Measurements from ENCODE around the gene CAV1. TPM values are rescaled to one million over a fixed set of nuclear protein-coding genes. Genes with fewer than 3 reads are reported as not detected.
A peak's percentile ranks its signal among the peaks of the same experiment; 100 is the strongest.
"Not testable (repeated sequence)": the region's sequence is repeated elsewhere in the genome, so short reads cannot be mapped to it uniquely, and the experiment has no call there.

CAV1 gene
- total RNA-seq, 1 experiment from 2014 or later = 141 TPM

DNA sequence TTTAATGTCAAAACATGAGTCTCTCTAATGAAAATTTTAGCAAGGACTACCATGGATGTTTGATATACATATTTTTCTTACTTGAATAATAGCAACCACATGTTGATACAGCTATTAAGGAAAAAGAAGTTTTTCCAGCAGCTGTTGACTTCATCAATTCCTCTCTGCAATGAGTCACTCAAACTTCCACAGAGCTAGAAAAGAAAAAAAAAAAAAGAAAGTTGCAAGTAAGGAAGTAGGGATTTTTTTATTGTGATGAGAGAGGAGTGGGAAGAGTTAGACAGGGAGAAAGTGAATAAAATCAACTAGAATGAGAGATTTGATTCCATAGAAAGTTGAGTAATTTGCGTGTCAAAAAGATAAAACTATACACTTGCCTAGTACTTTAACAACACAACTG is 46.2 kb downstream of the CAV1 start:
- DNase-seq (ENCODE audit: low read depth) = peak; percentile 55
- in situ Hi-C loops (cut with HindIII; ENCODE audit: low pct_unique_long_range_greater_than_20kb, low sequenced_read_pairs) = no loop called here

GRCh38 chr7:116571552-116571951 is 46.7 kb downstream of the CAV1 start:
- DNase-seq (ENCODE audit: low read depth) = no peak
- in situ Hi-C loops (cut with HindIII; ENCODE audit: low pct_unique_long_range_greater_than_20kb, low sequenced_read_pairs) = no loop called here

- in situ Hi-C loops (cut with HindIII; ENCODE audit: low pct_unique_long_range_greater_than_20kb, low sequenced_read_pairs) = no loop called here
- peak; percentile 51 for DNase-seq (ENCODE audit: low read depth)
Observed at GRCh38 chr7:116572036-116572435, 47.2 kb downstream of the CAV1 start.

GRCh38 chr7:116573541-116573940 is 48.7 kb downstream of the CAV1 start:
- DNase-seq (ENCODE audit: low read depth) = no peak
- in situ Hi-C loops (cut with HindIII; ENCODE audit: low pct_unique_long_range_greater_than_20kb, low sequenced_read_pairs) = no loop called here

- no peak for DNase-seq (ENCODE audit: low read depth)
- in situ Hi-C loops (cut with HindIII; ENCODE audit: low pct_unique_long_range_greater_than_20kb, low sequenced_read_pairs) = no loop called here
Observed at GRCh38 chr7:116574025-116574822, 49.4 kb downstream of the CAV1 start.

GRCh38 chr7:116575853-116576252 is 51.0 kb downstream of the CAV1 start:
- in situ Hi-C loops (cut with HindIII; ENCODE audit: low pct_unique_long_range_greater_than_20kb, low sequenced_read_pairs) = no loop called here
- no peak for DNase-seq (ENCODE audit: low read depth)

- no peak for DNase-seq (ENCODE audit: low read depth)
- in situ Hi-C loops (cut with HindIII; ENCODE audit: low pct_unique_long_range_greater_than_20kb, low sequenced_read_pairs) = no loop called here
Observed at GRCh38 chr7:116576350-116577319, 51.8 kb downstream of the CAV1 start.

DNA sequence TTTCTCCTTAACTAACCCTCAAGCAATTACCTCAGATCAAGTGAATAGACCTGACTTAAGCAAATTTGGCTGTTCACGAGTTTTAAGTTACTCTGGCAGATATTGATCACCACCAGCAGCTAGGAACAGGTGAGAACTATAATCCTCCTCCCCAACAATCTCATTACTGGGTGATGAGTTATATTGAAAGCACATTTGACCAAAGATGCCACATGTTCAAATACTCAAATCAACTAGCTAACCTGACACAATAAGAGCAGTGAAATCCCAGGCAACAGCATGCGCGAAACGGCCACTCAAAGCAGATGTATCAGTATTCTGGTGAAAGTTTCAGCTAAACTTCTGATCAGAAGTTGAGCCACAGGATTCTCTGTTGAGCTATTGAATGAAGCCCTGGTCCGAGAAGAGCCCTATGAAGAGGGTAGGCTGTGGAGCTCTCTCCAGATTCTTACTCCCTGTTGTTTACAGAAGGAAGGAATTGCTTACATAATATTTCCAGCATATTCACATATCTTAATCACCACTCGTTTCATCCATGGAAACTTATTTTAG is 52.6 kb downstream of the CAV1 start:
- in situ Hi-C loops (cut with HindIII; ENCODE audit: low pct_unique_long_range_greater_than_20kb, low sequenced_read_pairs) = no loop called here
- no peak for DNase-seq (ENCODE audit: low read depth)

DNA sequence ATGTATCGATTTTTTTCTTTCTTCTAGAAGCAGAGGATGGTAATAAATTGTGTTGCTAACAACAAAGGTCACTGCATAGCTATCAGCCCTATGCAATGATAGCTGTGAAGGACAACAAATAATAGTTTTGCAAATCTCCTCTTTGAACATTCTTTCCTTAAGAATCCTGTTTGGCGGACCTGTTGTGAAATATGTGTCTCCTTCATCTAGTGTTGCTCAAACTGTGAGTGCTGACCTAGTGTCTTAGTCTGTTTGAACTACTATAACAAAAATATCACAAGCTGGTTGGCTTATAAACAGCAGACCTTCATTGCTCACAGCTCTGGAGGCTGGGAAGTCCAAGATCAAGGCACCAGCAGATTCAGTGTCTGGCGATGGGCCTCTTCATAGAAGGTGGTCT is 53.7 kb downstream of the CAV1 start:
- in situ Hi-C loops (cut with HindIII; ENCODE audit: low pct_unique_long_range_greater_than_20kb, low sequenced_read_pairs) = no loop called here
- DNase-seq (ENCODE audit: low read depth) = no peak

DNA sequence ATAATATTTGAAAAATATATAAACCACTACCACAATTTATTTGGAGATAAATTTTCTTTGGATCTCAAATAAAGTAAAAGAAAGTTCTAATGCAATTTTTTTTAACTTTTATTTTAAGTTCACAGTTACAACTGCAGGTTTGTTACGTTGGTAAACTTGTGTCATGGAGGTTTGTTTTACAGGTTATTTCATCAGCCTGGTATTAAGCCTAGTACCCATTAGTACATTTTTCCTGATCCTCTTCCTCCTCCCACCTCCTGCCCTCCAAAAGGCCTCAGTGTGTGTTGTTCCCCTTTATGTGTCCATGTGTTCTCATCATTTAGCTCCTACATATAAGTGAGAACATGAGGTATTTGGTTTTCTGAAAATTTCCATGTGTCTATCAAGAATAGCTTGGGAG is 54.5 kb downstream of the CAV1 start:
- in situ Hi-C loops (cut with HindIII; ENCODE audit: low pct_unique_long_range_greater_than_20kb, low sequenced_read_pairs) = no loop called here
- no peak for DNase-seq (ENCODE audit: low read depth)

GRCh38 chr7:116579835-116580234 is 55.0 kb downstream of the CAV1 start:
- in situ Hi-C loops (cut with HindIII; ENCODE audit: low pct_unique_long_range_greater_than_20kb, low sequenced_read_pairs) = no loop called here
- DNase-seq (ENCODE audit: low read depth) = no peak

DNA sequence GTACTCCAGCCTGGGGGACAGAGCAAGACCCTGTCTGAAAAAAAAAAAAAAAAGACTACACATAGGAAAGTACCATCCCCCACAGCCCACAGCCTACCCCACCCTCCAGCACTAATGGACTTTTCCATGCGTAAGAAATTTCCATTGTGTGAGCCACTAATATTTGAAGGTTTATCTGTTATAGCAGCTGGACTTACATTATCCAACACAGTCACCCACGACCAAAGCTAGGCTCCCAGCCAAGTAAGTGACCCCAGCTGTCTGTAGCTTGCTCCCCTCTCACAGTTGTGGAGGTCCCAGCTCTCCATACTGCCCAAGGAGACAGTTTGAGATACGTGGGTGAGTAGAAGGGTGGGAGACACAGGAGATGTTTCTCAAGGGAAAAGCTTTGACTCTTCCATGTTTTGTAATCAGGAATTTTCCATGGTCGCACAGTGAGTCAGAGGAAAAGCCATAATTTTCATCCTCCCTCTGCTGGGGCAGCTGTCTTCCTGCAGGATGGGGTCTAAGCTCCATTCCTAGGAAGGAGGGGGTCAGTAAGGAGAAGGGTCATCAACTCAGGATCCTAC is 57.4 kb downstream of the CAV1 start:
- in situ Hi-C loops (cut with HindIII; ENCODE audit: low pct_unique_long_range_greater_than_20kb, low sequenced_read_pairs) = no loop called here
- DNase-seq (ENCODE audit: low read depth) = no peak

GRCh38 chr7:116582806-116583444 is 58.1 kb downstream of the CAV1 start:
- in situ Hi-C loops (cut with HindIII; ENCODE audit: low pct_unique_long_range_greater_than_20kb, low sequenced_read_pairs) = no loop called here
- DNase-seq (ENCODE audit: low read depth) = no peak

- in situ Hi-C loops (cut with HindIII; ENCODE audit: low pct_unique_long_range_greater_than_20kb, low sequenced_read_pairs) = no loop called here
- DNase-seq (ENCODE audit: low read depth) = no peak
Observed at GRCh38 chr7:116583653-116584052, 58.8 kb downstream of the CAV1 start.

GRCh38 chr7:116584721-116585120 is 59.9 kb downstream of the CAV1 start:
- DNase-seq (ENCODE audit: low read depth) = no peak
- in situ Hi-C loops (cut with HindIII; ENCODE audit: low pct_unique_long_range_greater_than_20kb, low sequenced_read_pairs) = no loop called here

DNA sequence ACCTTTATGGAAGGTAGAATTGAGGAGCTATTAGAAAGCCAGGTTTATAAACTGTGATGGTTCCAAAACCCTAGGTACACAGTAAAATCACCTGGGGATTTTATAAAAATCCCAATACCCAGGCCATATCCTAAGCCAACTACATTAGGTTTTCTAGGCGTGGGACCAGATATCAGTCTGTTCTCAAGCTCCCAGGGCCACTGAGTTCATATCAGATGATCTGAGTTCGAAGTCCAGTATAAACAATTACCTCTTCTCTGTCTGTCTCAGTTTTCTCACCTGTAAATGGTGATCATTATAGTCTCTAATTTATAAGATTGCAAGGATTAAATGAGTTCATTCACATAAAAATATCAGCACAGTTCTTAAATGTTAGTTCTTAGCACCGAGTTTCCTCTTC is 60.6 kb downstream of the CAV1 start:
- no peak for DNase-seq (ENCODE audit: low read depth)
- in situ Hi-C loops (cut with HindIII; ENCODE audit: low pct_unique_long_range_greater_than_20kb, low sequenced_read_pairs) = no loop called here

GRCh38 chr7:116585967-116586366 is 61.1 kb downstream of the CAV1 start:
- in situ Hi-C loops (cut with HindIII; ENCODE audit: low pct_unique_long_range_greater_than_20kb, low sequenced_read_pairs) = no loop called here
- no peak for DNase-seq (ENCODE audit: low read depth)

DNA sequence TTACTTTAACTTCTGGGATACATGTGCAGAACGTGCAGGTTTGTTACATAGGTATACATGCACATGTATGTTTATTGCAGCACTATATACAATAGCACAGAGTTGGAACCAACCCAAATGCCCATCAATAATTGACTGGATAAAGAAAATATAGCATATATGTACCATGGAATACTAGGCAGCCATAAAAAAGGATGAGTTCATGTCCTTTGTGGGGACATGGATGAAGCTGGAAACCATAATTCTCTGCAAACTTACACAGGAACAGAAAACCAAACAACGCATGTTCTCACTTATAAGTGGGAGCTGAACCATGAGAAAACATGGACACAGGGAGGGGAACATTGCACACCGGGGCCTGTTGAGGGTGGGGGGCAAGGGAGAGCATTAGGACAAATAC is 62.4 kb downstream of the CAV1 start:
- in situ Hi-C loops (cut with HindIII; ENCODE audit: low pct_unique_long_range_greater_than_20kb, low sequenced_read_pairs); DNase-seq (ENCODE audit: low read depth): not testable (repeated sequence)

Measured in Caki2 (cell line).